Measurements from ENCODE around the gene DNA2.

GRCh38 chr10:68365611-68366010 is 106.2 kb downstream of the DNA2 start:
- TF ChIP-seq CTCF (IDR thresholded peaks at IDR 0.05) (no peak), EZH2phosphoT487 (IDR thresholded peaks at IDR 0.05) (no peak), EZH2 (IDR thresholded peaks at IDR 0.05) (no peak)
